ENCODE measurements around the gene MYO9A. TPM values are rescaled to one million over a fixed set of nuclear protein-coding genes. Genes with fewer than 3 reads are reported as not detected.

MYO9A gene
- polyA plus RNA-seq, 3 donors, result 3.9 to 6.6 (median 5.0) TPM

DNA sequence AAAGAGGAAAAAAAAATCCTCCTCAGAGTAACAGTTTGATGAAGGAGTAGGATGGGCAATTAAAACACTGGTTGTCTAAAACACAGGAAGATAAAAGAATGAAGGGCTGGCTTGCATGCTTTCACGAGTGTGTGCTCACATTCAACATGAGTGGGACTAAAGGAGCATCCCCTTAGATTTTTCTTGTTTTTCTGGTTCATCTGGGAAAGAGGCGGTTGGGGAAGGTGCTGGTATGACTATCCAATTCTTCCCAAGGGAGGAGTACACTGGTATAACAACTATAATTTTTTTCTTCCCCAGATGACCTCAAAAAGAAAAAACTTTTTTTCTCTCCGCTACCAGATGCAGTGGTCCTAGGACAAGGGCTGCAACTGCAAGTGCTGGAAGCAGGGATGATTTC is 143.7 kb downstream of the MYO9A start:
- Mint-ChIP-seq H3K27me3 (ENCODE audit: low read depth in 3 of 3) (peaks cover 0 to 2% (median 0%) of the 10 kb centered on the region in 3 donors), H3K36me3 (peaks cover 24 to 27% of the 10 kb centered on the region in 2 donors), H3K27ac (no peak overlapping the region), H3K9me3 (no peaks in the 10 kb centered on the region), H3K4me3 (no peak overlapping the region), H3K4me1 (no peaks in the 10 kb centered on the region)
- Histone ChIP-seq H3K4me3 (replicated peaks in 1 of 3; ENCODE audit: low read depth in 2 of 3, low read length in 3 of 3) (no peak overlapping the region), H3K4me1 (ENCODE audit: control insufficient read depth in 1 of 2, insufficient read depth in 2 of 2, low read length in 2 of 2) (no peaks in the 10 kb centered on the region), H3K27me3 (ENCODE audit: control insufficient read depth in 2 of 2, insufficient read depth in 2 of 2, low read length in 2 of 2) (no peaks in the 10 kb centered on the region), H3K4me2 (replicated peaks; ENCODE audit: extremely low read depth, low read length, poor library complexity, severe bottlenecking) (no peak overlapping the region), H3K36me3 (replicated peaks in 1 of 2; ENCODE audit: control insufficient read depth in 1 of 2, insufficient read depth in 2 of 2, low read length in 2 of 2) (peaks cover 0 to 8% of the 10 kb centered on the region in 2 donors), H4K20me1 (ENCODE audit: insufficient read depth, low read length) (no peaks in the 10 kb centered on the region), H2AFZ (ENCODE audit: insufficient read depth, low read depth, low read length, poor library complexity, severe bottlenecking) (no peak overlapping the region), H3K79me2 (ENCODE audit: insufficient read depth, low read length) (no peaks in the 10 kb centered on the region), H3K9me3 (replicated peaks in 1 of 2; ENCODE audit: control insufficient read depth in 1 of 2, insufficient read depth in 1 of 2, low read length in 2 of 2) (no peaks in the 10 kb centered on the region), H3K27ac (ENCODE audit: low read depth in 1 of 2, low read length in 2 of 2) (no peak overlapping the region), H3K9ac (ENCODE audit: insufficient read depth, low read length, poor library complexity, severe bottlenecking) (no peak overlapping the region)
- 100% methylated on average over 1 of the region's 3 CpGs for WGBS (ENCODE audit: insufficient coverage)
- intact Hi-C loops (cut with micrococcal nuclease), result no loop called here
- no peak for DNase-seq
- TF ChIP-seq, protein P1, sequence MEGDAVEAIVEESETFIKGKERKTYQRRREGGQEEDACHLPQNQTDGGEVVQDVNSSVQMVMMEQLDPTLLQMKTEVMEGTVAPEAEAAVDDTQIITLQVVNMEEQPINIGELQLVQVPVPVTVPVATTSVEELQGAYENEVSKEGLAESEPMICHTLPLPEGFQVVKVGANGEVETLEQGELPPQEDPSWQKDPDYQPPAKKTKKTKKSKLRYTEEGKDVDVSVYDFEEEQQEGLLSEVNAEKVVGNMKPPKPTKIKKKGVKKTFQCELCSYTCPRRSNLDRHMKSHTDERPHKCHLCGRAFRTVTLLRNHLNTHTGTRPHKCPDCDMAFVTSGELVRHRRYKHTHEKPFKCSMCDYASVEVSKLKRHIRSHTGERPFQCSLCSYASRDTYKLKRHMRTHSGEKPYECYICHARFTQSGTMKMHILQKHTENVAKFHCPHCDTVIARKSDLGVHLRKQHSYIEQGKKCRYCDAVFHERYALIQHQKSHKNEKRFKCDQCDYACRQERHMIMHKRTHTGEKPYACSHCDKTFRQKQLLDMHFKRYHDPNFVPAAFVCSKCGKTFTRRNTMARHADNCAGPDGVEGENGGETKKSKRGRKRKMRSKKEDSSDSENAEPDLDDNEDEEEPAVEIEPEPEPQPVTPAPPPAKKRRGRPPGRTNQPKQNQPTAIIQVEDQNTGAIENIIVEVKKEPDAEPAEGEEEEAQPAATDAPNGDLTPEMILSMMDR (IDR thresholded peaks at IDR 0.05), result no peak

DNA sequence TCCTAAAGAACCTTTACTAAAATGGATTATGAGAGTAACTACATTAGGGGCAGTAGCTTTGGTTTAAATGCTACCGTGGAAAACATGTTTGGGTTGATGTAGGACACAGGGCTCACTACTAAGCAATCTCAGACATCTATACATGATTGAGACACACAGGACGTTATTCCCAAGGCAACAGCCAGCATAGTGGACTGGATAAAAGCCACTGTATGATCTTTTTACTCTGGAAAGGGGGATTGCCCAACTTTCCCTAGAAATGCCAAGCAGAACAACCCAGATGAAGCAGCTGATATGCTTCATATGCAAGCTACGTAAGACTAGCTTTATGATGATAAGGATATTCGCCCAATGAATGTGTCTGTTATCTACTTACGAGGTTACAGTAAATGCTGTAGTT is 144.6 kb downstream of the MYO9A start:
- Histone ChIP-seq H3K4me2 (replicated peaks; ENCODE audit: extremely low read depth, low read length, poor library complexity, severe bottlenecking) (no peak overlapping the region), H3K36me3 (replicated peaks in 1 of 2; ENCODE audit: control insufficient read depth in 1 of 2, insufficient read depth in 2 of 2, low read length in 2 of 2) (peaks cover 0 to 8% of the 10 kb centered on the region in 2 donors), H3K9me3 (replicated peaks in 1 of 2; ENCODE audit: control insufficient read depth in 1 of 2, insufficient read depth in 1 of 2, low read length in 2 of 2) (no peaks in the 10 kb centered on the region), H4K20me1 (ENCODE audit: insufficient read depth, low read length) (no peaks in the 10 kb centered on the region), H2AFZ (ENCODE audit: insufficient read depth, low read depth, low read length, poor library complexity, severe bottlenecking) (no peak overlapping the region), H3K79me2 (ENCODE audit: insufficient read depth, low read length) (no peaks in the 10 kb centered on the region), H3K4me3 (replicated peaks in 1 of 3; ENCODE audit: low read depth in 2 of 3, low read length in 3 of 3) (no peak overlapping the region), H3K27me3 (ENCODE audit: control insufficient read depth in 2 of 2, insufficient read depth in 2 of 2, low read length in 2 of 2) (no peaks in the 10 kb centered on the region), H3K27ac (ENCODE audit: low read depth in 1 of 2, low read length in 2 of 2) (no peak overlapping the region), H3K9ac (ENCODE audit: insufficient read depth, low read length, poor library complexity, severe bottlenecking) (no peak overlapping the region), H3K4me1 (ENCODE audit: control insufficient read depth in 1 of 2, insufficient read depth in 2 of 2, low read length in 2 of 2) (no peaks in the 10 kb centered on the region)
- H3K36me3 Mint-ChIP-seq, result peaks cover 24 to 27% of the 10 kb centered on the region in 2 donors
- H3K4me1 Mint-ChIP-seq, result no peaks in the 10 kb centered on the region
- no peak overlapping the region for H3K4me3 Mint-ChIP-seq
- TF ChIP-seq, protein P1 (IDR thresholded peaks at IDR 0.05), result no peak
- intact Hi-C loops (cut with micrococcal nuclease), result no loop called here
- no peaks in the 10 kb centered on the region for H3K9me3 Mint-ChIP-seq
- H3K27me3 Mint-ChIP-seq (ENCODE audit: low read depth in 3 of 3), result peaks cover 0 to 2% (median 0%) of the 10 kb centered on the region in 3 donors
- H3K27ac Mint-ChIP-seq, result no peak overlapping the region
- no peak for DNase-seq
- no CpG with 5 or more reads among the region's 5 CpGs for WGBS (ENCODE audit: insufficient coverage)
